Neural crest cell (in vitro differentiated cells): Measurements from ENCODE around the gene SLC9A2. TPM values are rescaled to one million over a fixed set of nuclear protein-coding genes. Genes with fewer than 3 reads are reported as not detected.

Experiments used
- DNase-seq: peaks from one replicate; pipeline ENCODE4 v3.0.0; 2021; ENCODE audit warnings: low read depth, mixed read lengths, low spot score
- H3K27ac Mint-ChIP-seq: one replicate; pipeline ENCODE4 v1.8.0; 2021; ENCODE audit warnings: mild to moderate bottlenecking, mixed read lengths; ENCODE audit not compliant: unreplicated experiment
- H3K27me3 Mint-ChIP-seq: 2 replicates; pipeline ENCODE4 v1.8.0; 2021; ENCODE audit warnings: low read depth, mild to moderate bottlenecking, mixed read lengths
- H3K36me3 Mint-ChIP-seq: 2 replicates; pipeline ENCODE4 v1.8.0; 2021; ENCODE audit warnings: low read depth, mild to moderate bottlenecking, mixed read lengths
- H3K4me1 Mint-ChIP-seq: 2 replicates; pipeline ENCODE4 v1.8.0; 2021; ENCODE audit warnings: mixed read lengths
- H3K4me3 Mint-ChIP-seq: one replicate; pipeline ENCODE4 v1.8.0; 2021; ENCODE audit warnings: mild to moderate bottlenecking, mixed read lengths
- H3K9me3 Mint-ChIP-seq: 2 replicates; pipeline ENCODE4 v1.8.0; 2021; ENCODE audit warnings: mixed read lengths
- long read RNA-seq: library from polyadenylated mRNA; unstranded; transcript quantifications from one replicate; pipeline ENCODE4 v2.0.0, GENCODE V29; 2020
- total RNA-seq: library from RNA; stranded (reverse); gene quantifications from 2 replicates; pipeline ENCODE4 v1.2.1, GENCODE V29; 2021
- TF ChIP-seq, protein P1 (sequence below): fragments of 200-600 bp; sonication (generic); conservative IDR thresholded peaks from 2 replicates; pipeline ENCODE4 v1.5.0; 2021; ENCODE audit warnings: antibody characterized with exemption, mild to moderate bottlenecking

The SLC9A2 gene, protein sequence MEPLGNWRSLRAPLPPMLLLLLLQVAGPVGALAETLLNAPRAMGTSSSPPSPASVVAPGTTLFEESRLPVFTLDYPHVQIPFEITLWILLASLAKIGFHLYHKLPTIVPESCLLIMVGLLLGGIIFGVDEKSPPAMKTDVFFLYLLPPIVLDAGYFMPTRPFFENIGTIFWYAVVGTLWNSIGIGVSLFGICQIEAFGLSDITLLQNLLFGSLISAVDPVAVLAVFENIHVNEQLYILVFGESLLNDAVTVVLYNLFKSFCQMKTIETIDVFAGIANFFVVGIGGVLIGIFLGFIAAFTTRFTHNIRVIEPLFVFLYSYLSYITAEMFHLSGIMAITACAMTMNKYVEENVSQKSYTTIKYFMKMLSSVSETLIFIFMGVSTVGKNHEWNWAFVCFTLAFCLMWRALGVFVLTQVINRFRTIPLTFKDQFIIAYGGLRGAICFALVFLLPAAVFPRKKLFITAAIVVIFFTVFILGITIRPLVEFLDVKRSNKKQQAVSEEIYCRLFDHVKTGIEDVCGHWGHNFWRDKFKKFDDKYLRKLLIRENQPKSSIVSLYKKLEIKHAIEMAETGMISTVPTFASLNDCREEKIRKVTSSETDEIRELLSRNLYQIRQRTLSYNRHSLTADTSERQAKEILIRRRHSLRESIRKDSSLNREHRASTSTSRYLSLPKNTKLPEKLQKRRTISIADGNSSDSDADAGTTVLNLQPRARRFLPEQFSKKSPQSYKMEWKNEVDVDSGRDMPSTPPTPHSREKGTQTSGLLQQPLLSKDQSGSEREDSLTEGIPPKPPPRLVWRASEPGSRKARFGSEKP
- total RNA-seq, result 0.09 TPM in 1 of 2 replicates, not detected in the other
- long read RNA-seq, result 0 reads

DNA sequence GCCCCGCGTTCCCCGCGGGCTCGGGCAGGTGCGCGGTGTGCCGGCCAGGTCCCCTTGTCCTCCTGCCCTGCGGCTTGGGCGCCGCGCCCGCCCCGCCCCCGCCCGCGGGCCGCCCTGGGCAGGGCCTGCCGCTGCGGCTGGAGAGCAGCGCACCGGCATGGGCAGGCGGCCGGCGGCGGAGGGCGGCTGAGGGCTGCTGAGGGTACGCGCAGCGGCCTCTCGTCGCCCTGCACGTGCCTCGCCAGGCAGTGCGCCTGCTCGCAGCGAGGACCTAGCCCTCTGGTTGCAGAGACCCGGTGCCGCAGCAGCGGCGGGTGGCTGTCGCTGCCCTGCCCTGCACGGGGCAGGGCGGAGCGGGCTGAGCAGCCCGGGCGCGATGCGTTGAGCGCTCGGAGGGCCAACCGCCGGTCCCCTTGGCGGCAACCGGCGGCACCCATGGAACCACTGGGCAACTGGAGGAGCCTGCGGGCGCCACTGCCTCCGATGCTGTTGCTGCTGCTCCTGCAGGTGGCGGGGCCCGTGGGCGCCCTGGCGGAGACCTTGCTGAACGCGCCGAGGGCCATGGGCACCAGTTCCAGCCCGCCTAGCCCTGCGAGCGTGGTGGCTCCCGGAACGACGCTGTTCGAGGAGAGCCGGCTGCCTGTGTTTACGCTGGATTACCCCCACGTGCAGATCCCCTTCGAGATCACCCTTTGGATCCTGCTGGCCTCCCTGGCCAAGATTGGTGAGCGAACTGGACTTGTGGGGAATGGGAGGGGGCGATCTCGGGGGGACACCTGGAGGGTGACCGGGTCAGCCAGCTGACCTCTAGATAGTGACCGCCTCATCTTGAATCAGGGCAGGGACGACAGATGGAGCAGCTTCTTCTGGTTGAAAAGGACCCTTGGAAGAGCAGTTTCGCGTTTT, at the start of gene SLC9A2:
TSS of gene SLC9A2 (plus strand) at position 140 of the 906 bp plus-strand sequence. CDS start at position 436, 296 bp downstream.
- Mint-ChIP-seq H3K4me3 (peak within 1 kb of the TSS; percentile 90), H3K36me3 (no peaks in the 10 kb centered on the region), H3K4me1 (peaks cover 12% of the 10 kb centered on the region), H3K9me3 (no peaks in the 10 kb centered on the region), H3K27me3 (peaks cover 88% of the 10 kb centered on the region), H3K27ac (no peak within 1 kb of the TSS)
- TF ChIP-seq, protein P1, sequence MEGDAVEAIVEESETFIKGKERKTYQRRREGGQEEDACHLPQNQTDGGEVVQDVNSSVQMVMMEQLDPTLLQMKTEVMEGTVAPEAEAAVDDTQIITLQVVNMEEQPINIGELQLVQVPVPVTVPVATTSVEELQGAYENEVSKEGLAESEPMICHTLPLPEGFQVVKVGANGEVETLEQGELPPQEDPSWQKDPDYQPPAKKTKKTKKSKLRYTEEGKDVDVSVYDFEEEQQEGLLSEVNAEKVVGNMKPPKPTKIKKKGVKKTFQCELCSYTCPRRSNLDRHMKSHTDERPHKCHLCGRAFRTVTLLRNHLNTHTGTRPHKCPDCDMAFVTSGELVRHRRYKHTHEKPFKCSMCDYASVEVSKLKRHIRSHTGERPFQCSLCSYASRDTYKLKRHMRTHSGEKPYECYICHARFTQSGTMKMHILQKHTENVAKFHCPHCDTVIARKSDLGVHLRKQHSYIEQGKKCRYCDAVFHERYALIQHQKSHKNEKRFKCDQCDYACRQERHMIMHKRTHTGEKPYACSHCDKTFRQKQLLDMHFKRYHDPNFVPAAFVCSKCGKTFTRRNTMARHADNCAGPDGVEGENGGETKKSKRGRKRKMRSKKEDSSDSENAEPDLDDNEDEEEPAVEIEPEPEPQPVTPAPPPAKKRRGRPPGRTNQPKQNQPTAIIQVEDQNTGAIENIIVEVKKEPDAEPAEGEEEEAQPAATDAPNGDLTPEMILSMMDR, result peak; percentile 16
- DNase-seq, result peak; percentile 31

DNA sequence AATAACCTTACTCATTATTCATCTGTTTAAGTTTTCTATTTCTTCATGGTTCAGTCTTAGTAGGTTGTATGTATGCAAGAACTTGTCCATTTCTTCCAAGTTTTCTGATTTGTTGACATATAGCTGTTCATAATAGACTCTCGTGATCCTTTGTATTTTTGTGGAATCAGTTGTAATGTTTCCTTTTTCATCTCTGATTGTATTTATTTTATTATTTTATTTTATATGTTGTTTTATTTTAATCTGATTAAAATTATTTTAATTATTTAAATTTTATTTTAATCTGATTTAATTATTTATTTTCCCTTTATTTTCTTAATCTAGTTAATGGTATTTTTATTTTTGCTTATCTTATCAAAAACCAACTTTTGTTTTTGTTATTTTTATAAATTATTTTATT, 43.5 kb upstream of the SLC9A2 start:
- H3K4me1 Mint-ChIP-seq, result no peaks in the 10 kb centered on the region
- H3K9me3 Mint-ChIP-seq, result peaks cover 20% of the 10 kb centered on the region
- H3K27me3 Mint-ChIP-seq, result no peaks in the 10 kb centered on the region
- DNase-seq, result no peak
- H3K4me3 Mint-ChIP-seq, result no peak overlapping the region
- H3K36me3 Mint-ChIP-seq, result peaks cover 2% of the 10 kb centered on the region
- no peak overlapping the region for H3K27ac Mint-ChIP-seq
- TF ChIP-seq, protein P1, result no peak

DNA sequence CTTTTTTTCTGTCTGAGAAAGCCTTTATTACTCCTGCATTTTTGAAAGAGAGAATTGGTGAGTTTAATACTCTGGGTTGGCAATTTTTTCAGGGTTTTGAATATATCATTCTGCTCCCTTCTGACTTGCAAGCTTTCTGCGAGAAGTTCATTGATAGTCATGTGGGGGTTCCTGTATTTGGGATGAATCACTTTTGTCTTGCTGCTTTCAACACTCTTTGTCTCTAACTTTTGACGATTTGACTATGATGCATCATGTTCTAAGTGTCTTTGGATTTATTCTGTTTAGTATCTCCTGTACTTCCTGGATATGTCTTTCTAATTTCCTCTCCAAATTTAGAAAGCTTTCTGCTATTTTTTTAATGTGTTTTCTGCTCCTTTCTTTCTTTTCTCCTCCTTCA, 41.0 kb upstream of the SLC9A2 start:
- H3K4me1 Mint-ChIP-seq, result no peaks in the 10 kb centered on the region
- no peak overlapping the region for H3K27ac Mint-ChIP-seq
- no peak overlapping the region for H3K4me3 Mint-ChIP-seq
- no peak for DNase-seq
- H3K36me3 Mint-ChIP-seq, result peaks cover 2% of the 10 kb centered on the region
- H3K9me3 Mint-ChIP-seq, result peaks cover 17% of the 10 kb centered on the region
- no peaks in the 10 kb centered on the region for H3K27me3 Mint-ChIP-seq
- TF ChIP-seq, protein P1, result no peak

DNA sequence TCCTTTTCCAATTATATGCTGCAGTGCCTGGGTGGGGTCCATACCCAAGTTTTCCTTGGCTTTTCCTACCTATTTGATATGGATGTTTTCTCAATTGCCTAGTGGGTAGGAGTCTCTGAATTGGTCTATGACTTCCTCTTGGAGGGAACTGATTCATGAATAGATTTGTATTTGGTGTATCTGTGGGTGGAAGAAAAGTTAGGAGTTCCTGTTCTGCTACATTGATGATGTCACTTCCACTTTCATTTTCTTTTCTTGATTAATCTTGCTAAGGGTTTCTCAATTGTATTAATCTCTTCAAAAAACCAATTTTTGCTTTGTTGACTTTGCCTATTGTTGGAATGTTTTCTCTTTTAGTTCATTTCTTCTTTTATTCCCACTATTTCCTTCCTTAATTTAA, 37.4 kb upstream of the SLC9A2 start:
- H3K27ac Mint-ChIP-seq, result no peak overlapping the region
- no peaks in the 10 kb centered on the region for H3K4me1 Mint-ChIP-seq
- TF ChIP-seq, protein P1, result no peak
- no peak for DNase-seq
- peaks cover 8% of the 10 kb centered on the region for H3K9me3 Mint-ChIP-seq
- H3K4me3 Mint-ChIP-seq, result no peak overlapping the region
- H3K36me3 Mint-ChIP-seq, result no peaks in the 10 kb centered on the region
- H3K27me3 Mint-ChIP-seq, result no peaks in the 10 kb centered on the region

DNA sequence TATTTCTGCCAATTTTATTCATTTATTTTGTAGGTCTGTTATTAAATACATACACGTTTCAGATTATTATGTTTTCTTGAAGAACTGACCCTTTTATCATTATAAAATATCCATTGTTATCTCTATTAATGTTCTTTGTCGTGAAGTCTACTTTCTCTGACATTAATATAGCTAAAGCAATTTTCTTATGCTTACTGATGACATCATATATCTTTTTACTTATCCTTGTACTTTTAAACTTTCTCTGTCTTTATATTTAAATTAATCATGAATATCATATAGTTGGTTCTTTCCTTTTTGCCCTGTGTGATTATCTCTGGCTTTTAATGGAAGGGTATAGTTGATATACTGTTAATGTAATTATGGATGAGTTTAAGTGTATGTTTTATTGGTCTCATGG, 36.5 kb upstream of the SLC9A2 start:
- H3K27me3 Mint-ChIP-seq, result no peaks in the 10 kb centered on the region
- H3K36me3 Mint-ChIP-seq, result no peaks in the 10 kb centered on the region
- no peak overlapping the region for H3K27ac Mint-ChIP-seq
- peaks cover 4% of the 10 kb centered on the region for H3K9me3 Mint-ChIP-seq
- DNase-seq, result no peak
- no peaks in the 10 kb centered on the region for H3K4me1 Mint-ChIP-seq
- H3K4me3 Mint-ChIP-seq, result no peak overlapping the region
- TF ChIP-seq, protein P1, result no peak
